Glutamatergic neuron (in vitro differentiated cells): ENCODE measurements around the gene TIMM44. TPM values are rescaled to one million over a fixed set of nuclear protein-coding genes. Genes with fewer than 3 reads are reported as not detected.
A peak's percentile ranks its signal among the peaks of the same experiment; 100 is the strongest.

Experiments used
- DNase-seq: peaks from one replicate; pipeline ENCODE4 v3.0.0; 2022
- H3K27ac Mint-ChIP-seq: one replicate; pipeline ENCODE4 v1.8.0; 2020; ENCODE audit warnings: mild to moderate bottlenecking, mixed read lengths, inconsistent platforms; ENCODE audit not compliant: unreplicated experiment
- H3K27me3 Mint-ChIP-seq: one replicate; pipeline ENCODE4 v1.8.0; 2020; ENCODE audit warnings: mild to moderate bottlenecking, moderate library complexity, mixed read lengths, inconsistent platforms; ENCODE audit not compliant: unreplicated experiment
- H3K36me3 Mint-ChIP-seq: one replicate; pipeline ENCODE4 v1.8.0; 2020; ENCODE audit warnings: mild to moderate bottlenecking, mixed read lengths, inconsistent platforms; ENCODE audit not compliant: unreplicated experiment
- H3K4me1 Mint-ChIP-seq: one replicate; pipeline ENCODE4 v1.8.0; 2020; ENCODE audit warnings: mild to moderate bottlenecking, low read depth, mixed read lengths, inconsistent platforms; ENCODE audit not compliant: unreplicated experiment
- H3K4me3 Mint-ChIP-seq: one replicate; pipeline ENCODE4 v1.8.0; 2020; ENCODE audit warnings: mild to moderate bottlenecking, mixed read lengths, inconsistent platforms; ENCODE audit not compliant: unreplicated experiment
- H3K9me3 Mint-ChIP-seq: one replicate; pipeline ENCODE4 v1.8.0; 2020; ENCODE audit warnings: mild to moderate bottlenecking, moderate library complexity, mixed read lengths, inconsistent platforms; ENCODE audit not compliant: unreplicated experiment
- total RNA-seq: library from RNA; stranded (reverse); fragmentation: NEBNext Ultra II Directional; extraction: Animal tissue kit (Norgen Biotek cat#: 25700); gene quantifications from one replicate; pipeline ENCODE4 v1.2.1, GENCODE V29; 2021; ENCODE audit not compliant: unreplicated experiment
- TF ChIP-seq, protein P1 (sequence below): fragments of 200-600 bp; sonication (generic); IDR thresholded peaks from one replicate; pipeline ENCODE4 v1.5.0; 2021; ENCODE audit not compliant: partially characterized antibody, unreplicated experiment

Gene TIMM44
- total RNA-seq, 1 donor from 2014 or later: 109 TPM

DNA sequence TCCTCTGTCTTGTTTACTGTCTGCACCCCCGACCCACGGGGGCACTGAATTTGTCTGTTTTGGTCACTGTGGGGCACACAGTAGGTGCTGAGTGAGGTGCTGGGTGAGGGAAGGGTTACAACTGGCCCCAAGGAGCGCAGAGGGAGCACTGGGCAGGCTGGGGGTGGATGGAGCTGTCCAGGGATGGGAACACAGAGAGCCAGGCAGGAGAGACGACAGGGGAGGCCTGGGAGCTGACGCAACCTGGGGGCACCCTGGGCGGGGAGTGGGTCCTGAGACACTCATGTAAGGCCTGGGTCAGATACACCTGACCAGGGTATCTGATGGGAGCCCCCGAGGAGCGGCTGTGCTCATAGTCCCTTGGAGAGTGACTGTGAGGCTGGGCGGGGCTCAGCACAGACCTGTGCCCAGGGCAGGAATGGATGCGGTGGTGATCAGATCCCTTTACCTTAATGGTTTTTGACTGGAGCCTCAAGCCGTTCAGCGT is 37.2 kb upstream of the TIMM44 start:
- Mint-ChIP-seq H3K9me3 (no peaks in the 10 kb centered on the region), H3K4me1 (peaks cover 24% of the 10 kb centered on the region), H3K27me3 (peaks cover 5% of the 10 kb centered on the region), H3K36me3 (no peaks in the 10 kb centered on the region), H3K4me3 (no peak overlapping the region), H3K27ac (peak overlapping the region; percentile 87)
- TF ChIP-seq, protein P1, sequence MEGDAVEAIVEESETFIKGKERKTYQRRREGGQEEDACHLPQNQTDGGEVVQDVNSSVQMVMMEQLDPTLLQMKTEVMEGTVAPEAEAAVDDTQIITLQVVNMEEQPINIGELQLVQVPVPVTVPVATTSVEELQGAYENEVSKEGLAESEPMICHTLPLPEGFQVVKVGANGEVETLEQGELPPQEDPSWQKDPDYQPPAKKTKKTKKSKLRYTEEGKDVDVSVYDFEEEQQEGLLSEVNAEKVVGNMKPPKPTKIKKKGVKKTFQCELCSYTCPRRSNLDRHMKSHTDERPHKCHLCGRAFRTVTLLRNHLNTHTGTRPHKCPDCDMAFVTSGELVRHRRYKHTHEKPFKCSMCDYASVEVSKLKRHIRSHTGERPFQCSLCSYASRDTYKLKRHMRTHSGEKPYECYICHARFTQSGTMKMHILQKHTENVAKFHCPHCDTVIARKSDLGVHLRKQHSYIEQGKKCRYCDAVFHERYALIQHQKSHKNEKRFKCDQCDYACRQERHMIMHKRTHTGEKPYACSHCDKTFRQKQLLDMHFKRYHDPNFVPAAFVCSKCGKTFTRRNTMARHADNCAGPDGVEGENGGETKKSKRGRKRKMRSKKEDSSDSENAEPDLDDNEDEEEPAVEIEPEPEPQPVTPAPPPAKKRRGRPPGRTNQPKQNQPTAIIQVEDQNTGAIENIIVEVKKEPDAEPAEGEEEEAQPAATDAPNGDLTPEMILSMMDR: no peak
- DNase-seq: peak; percentile 10

- Mint-ChIP-seq H3K27me3 (peaks cover 5% of the 10 kb centered on the region), H3K4me3 (peak overlapping the region; percentile 20), H3K9me3 (no peaks in the 10 kb centered on the region), H3K27ac (no peak overlapping the region), H3K36me3 (no peaks in the 10 kb centered on the region), H3K4me1 (peaks cover 24% of the 10 kb centered on the region)
- TF ChIP-seq, protein P1: no peak
- peak; percentile 2 for DNase-seq
Observed at GRCh38 chr19:7980168-7980567, 36.7 kb upstream of the TIMM44 start.

DNA sequence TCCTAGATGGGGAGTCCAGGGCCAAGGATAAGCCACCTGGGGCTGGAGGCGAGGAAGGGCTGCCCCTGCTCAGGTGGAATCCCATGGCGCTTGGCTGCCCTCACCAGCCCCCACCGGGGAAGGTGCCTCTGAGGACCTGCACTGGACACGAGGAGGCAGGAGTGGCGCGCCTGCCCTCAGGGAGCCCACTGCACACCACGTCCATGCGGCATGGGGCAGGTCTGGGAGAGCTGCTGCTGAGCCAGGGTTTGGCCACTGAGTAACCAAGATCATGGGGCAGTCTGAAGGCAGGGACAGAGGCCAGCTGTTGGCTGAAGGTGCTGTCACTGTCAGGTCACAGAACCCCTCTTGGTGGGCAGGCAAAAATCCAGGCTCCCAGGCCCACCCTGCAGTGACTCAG is 36.1 kb upstream of the TIMM44 start:
- H3K4me1 Mint-ChIP-seq: peaks cover 24% of the 10 kb centered on the region
- no peak overlapping the region for H3K4me3 Mint-ChIP-seq
- H3K27ac Mint-ChIP-seq: no peak overlapping the region
- TF ChIP-seq, protein P1: no peak
- no peaks in the 10 kb centered on the region for H3K9me3 Mint-ChIP-seq
- H3K27me3 Mint-ChIP-seq: peaks cover 5% of the 10 kb centered on the region
- no peaks in the 10 kb centered on the region for H3K36me3 Mint-ChIP-seq
- peak; percentile 14 for DNase-seq

- Mint-ChIP-seq H3K36me3 (no peaks in the 10 kb centered on the region), H3K27me3 (peaks cover 9% of the 10 kb centered on the region), H3K4me3 (no peak overlapping the region), H3K9me3 (no peaks in the 10 kb centered on the region), H3K4me1 (peaks cover 21% of the 10 kb centered on the region), H3K27ac (peak overlapping the region; percentile 48)
- peak; percentile 14 for DNase-seq
- TF ChIP-seq, protein P1: no peak
Observed at GRCh38 chr19:7979011-7979410, 35.5 kb upstream of the TIMM44 start.

- H3K27ac Mint-ChIP-seq: no peak overlapping the region
- H3K4me1 Mint-ChIP-seq: peaks cover 15% of the 10 kb centered on the region
- H3K36me3 Mint-ChIP-seq: no peaks in the 10 kb centered on the region
Observed at GRCh38 chr19:7978179-7978825, 34.8 kb upstream of the TIMM44 start.

More at GRCh38 chr19:7978179-7978825, 34.8 kb upstream of the TIMM44 start:
- H3K9me3 Mint-ChIP-seq: peaks cover 3% of the 10 kb centered on the region
- TF ChIP-seq, protein P1: no peak
- no peak for DNase-seq
- H3K27me3 Mint-ChIP-seq: peaks cover 9% of the 10 kb centered on the region
- H3K4me3 Mint-ChIP-seq: no peak overlapping the region
